ENCODE data around the gene FBXL19. TPM values are rescaled to one million over a fixed set of nuclear protein-coding genes. Genes with fewer than 3 reads are reported as not detected.
A peak's percentile ranks its signal among the peaks of the same experiment; 100 is the strongest.
"Not testable (repeated sequence)": the region's sequence is repeated elsewhere in the genome, so short reads cannot be mapped to it uniquely, and the experiment has no call there.

FBXL19 gene
- polyA plus RNA-seq, 1 donor from 2014 or later = 0.26 TPM

DNA sequence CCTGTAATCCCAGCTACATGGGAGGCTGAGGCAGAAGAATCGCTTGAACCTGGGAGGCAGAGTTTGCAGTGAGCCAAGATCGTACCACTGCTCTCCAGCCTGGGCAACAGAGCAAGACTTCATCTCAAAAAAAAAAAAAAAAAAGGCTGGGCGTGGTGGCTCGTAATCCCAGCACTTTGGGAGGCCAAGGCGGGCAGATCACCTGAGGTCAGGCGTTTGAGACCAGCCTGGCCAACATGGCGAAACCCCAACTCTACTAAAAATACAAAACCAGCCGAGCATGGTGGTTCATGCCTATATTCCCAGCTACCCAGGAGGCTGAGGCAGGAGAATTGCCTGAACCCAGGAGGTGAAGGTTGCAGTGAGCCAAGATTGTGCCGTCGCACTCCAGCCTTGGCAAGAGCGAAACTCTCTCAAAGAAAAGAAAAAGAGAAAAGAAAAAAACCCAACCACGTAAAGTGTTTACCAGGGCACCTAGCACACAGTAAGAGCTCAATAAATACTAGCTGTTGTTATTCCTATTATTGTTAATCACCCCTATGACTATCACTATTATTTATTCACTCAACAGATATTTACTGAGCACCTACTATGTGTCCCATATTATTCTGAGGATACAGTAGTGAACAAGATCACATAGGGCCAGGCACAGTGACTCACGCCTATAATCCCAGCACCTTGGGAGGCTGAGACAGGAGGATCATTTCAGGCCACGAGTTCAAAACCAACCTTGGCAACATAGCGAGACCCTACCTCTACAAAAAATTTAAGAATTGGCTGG lies 32.1 kb upstream of the FBXL19 start:
- H3K4me1 Mint-ChIP-seq = peaks cover 11 to 22% (median 20%) of the 10 kb centered on the region in 3 donors
- H3K36me3 Mint-ChIP-seq, H3K27me3 Mint-ChIP-seq, H3K27ac Mint-ChIP-seq, H3K9me3 Mint-ChIP-seq: not testable (repeated sequence)
- peak overlapping the region in 3 of 4 donors; percentile 23 to 71 (median 69) for H3K4me3 Mint-ChIP-seq

DNA sequence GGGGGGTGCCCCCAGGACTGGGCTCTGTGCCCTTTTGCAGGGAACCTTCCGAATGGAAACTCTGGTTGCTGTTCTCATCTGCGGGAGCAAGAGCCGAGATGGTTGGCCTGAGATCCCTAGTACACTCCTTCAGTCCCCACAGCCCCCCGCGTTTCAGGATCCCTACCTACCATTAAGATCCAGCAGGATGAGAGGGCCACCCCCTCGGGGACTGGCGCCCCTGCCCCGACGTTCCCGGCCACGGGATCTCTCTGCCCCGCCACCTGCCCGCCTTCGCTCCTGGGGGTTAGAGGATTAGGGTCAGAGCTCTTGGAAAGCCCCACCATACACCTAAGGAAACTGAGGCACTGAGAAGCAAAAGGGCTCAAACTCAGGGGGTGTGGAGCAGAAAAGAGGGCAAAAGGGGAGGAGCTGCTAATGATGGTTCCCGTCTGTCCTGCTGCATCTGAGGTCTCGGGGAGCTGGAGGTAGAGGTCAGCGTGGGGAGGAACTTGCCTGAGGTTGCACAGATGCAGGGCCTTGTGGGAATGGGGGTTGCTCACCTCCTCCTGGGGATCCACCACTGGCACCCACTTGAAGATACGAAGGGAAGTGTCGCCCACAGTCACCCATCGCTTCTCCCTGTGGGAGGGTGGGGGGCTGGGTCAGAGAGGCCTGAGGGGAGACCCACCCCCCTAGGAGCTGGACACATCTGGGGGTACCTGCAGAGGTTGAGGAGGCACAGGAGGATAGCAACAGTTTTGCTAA lies 30.5 kb upstream of the FBXL19 start:
- peaks cover 18 to 28% (median 25%) of the 10 kb centered on the region in 3 donors for H3K4me1 Mint-ChIP-seq
- no peaks in the 10 kb centered on the region for H3K27me3 Mint-ChIP-seq
- peak overlapping the region in 2 of 3 donors; percentile 47 to 76 for H3K27ac Mint-ChIP-seq
- H3K36me3 Mint-ChIP-seq = peaks cover 2% of the 10 kb centered on the region
- no peaks in the 10 kb centered on the region for H3K9me3 Mint-ChIP-seq
- peak overlapping the region; percentile 71 to 94 (median 86) for H3K4me3 Mint-ChIP-seq

DNA sequence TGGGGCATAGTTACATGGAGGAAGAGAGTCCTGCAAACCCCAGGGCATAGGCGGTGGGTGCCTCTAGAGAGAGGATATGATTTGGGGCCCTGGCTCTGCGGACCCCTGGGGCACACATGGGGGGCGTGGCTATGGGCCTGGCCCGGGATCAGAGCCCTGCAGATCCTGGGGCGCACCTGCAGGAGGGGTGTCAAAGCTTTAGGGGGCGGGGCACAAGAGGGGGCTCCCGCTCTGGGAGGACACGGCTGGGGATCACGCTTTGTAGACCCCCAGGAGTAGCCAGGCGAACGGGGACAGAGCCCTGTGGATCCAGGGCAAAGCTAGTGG lies 30.0 kb upstream of the FBXL19 start:
- Mint-ChIP-seq H3K4me1 (peaks cover 18 to 28% (median 25%) of the 10 kb centered on the region in 3 donors), H3K27me3 (no peaks in the 10 kb centered on the region)

DNA sequence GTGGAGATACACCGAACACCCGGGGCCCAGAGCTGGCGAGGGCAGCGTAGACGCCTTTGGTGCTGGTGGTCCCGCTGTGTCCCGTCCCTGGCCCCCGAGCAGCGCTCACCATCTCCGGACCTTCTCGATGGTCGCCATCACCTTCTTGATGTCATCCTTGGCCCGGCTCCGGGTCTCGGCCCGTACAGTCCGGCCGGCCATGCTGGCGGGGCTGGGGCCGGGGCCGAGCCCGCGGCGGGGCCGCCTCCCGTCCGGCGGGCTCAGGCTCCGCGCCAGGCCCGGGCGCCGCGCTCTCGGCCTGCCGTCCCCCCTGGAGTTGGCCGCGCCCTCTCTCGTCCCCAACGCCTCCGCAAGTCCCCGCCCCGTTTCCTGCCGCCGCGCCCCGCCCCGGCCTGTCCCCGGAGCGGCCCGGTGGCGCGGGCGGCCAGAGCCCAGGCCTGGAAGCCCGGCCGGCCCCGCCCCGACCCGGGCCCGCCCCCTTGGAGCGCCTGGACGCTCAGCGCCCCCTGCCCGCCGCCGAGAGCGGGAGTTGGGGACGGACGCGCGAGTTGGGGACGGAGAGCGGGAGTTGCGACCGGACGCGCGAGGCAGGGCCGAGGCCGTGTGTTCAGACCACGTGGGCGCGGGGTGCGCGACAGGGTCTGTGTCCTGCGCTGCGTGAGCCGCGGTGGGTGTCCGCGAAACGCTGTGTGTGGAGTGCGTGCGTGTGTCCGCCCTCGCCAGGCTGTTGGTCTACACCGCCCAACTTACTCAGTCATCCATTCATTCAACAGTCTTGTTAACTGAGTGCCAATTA lies 29.4 kb upstream of the FBXL19 start, which contains the start of gene BCL7C:
Gene BCL7C (minus strand): TSS at position 334 of the 796 bp plus-strand sequence. CDS start 133 bp downstream, at position 201.
- H3K27ac Mint-ChIP-seq = peak within 1 kb of the TSS in 2 of 3 donors; percentile 91 to 96
- no peaks in the 10 kb centered on the region for H3K27me3 Mint-ChIP-seq
- H3K9me3 Mint-ChIP-seq = no peaks in the 10 kb centered on the region
- peak within 1 kb of the TSS; percentile 71 to 94 (median 88) for H3K4me3 Mint-ChIP-seq
- peaks cover 2% of the 10 kb centered on the region for H3K36me3 Mint-ChIP-seq
- H3K4me1 Mint-ChIP-seq = peaks cover 18 to 25% (median 24%) of the 10 kb centered on the region in 3 donors

More for the DNA sequence above, 30.0 kb upstream of the FBXL19 start:
- Mint-ChIP-seq H3K27ac (peak overlapping the region in 1 of 3 donors; percentile 76), H3K9me3 (no peaks in the 10 kb centered on the region), H3K36me3 (peaks cover 2% of the 10 kb centered on the region), H3K4me3 (peak overlapping the region; percentile 71 to 94 (median 86))

DNA sequence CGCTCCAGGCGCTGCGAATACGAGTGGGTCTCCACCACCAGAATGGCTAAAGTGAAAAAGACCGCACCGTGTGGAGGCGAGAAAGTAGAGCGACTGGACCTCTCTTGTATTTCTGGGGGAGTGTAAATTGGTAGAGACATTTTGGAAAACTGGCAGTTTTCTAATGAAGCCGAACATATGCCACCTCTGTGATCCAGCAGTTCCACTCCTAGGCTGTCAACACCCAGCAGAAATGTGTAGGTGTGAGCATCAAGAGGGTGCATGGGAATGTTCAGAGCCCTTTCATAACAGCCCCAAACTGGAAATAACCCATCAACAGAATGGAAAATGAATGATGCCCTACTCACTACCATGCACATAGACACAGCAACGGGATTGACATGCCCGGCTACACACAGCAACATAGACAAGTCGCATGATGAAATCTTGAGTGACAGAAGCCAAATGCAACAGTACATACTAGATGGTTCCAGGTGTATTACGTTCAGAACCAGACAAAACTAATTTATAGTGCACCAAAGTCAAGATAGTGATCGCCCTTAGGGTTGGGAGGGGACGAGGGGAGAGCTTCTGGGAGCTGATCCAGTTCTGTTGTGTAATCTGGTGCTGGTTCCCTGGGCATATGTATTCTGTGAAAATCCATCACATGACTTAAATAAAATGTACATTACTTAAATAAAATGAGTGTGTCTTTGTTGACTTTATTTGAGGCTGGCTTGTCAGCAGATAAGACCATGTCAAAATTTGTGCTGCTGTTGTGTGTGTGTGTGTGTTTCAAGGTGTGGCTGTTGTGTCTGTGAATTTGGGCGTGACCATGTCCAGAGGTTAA lies 28.6 kb upstream of the FBXL19 start:
- Mint-ChIP-seq H3K4me3 (peak overlapping the region; percentile 66 to 93 (median 88)), H3K36me3 (peaks cover 2% of the 10 kb centered on the region), H3K4me1 (peaks cover 18 to 25% (median 24%) of the 10 kb centered on the region in 3 donors), H3K27ac (peak overlapping the region in 2 of 3 donors; percentile 91 to 96), H3K9me3 (no peaks in the 10 kb centered on the region), H3K27me3 (no peaks in the 10 kb centered on the region)

DNA sequence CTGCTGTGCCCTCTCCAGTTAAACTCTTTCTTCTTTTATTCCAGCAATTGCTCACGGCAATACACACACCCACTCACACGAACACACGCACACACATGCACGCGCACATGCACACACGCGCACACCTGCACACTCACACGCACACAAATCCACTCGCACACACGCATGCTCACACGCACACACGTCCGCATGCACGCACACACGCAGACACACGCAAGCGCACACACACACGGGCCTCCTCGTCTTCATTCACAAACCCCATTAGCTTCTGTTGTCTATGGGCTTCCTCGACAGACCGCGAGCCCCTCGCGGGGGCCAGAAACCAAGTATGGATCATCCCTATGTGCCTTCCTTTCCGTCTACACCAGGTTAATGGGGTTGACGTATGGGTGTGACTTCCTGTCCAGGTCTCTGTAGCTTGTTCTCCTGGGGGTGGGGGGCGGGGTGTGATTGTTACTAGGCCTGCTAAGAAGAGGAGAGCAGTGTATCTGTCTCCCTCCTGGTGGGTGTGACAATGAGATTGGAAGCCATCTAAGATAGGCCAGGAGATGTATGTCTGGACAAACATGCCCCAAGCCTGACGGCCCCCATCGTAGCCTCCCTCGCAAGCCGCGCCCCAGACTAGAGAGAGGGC lies 27.6 kb upstream of the FBXL19 start:
- Mint-ChIP-seq H3K27me3 (no peaks in the 10 kb centered on the region), H3K27ac (peak overlapping the region; percentile 60 to 96 (median 96)), H3K36me3 (peaks cover 2% of the 10 kb centered on the region), H3K4me3 (peak overlapping the region; percentile 41 to 87 (median 74)), H3K4me1 (peaks cover 18 to 25% (median 24%) of the 10 kb centered on the region in 3 donors), H3K9me3 (no peaks in the 10 kb centered on the region)

DNA sequence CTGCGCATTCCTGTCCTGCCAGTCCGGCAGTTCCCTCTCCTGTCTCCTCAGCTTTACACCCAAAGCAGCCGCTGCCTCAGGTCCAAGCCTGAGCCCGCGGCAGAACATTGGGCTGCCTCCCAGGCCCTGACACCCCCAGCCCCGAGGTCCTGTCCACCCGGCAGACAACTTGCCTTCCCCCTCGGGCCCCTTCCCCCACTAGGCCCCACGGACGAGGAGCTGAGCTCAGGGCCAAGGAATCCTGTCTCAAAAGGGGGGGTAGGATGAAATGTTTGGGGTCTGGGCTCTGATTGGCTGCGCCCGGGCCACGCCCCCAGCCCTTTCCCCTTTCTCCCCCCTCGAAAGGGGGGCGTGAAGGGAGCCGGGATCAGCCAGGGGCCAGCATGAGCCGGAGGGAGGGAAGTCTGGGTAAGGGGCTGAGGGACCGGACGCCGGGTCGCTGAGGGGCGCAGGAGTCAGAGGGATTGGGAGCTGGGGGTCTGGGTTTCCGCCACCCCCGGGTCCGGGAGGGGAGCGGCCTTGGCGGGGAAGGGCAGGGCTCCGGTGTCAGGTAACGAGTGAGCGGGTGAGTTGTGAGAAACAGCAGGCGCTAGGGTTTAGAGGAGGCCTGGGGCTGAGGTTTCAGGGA lies 27.0 kb upstream of the FBXL19 start, which contains the start of gene CTF1:
Gene CTF1 (plus strand): TSS at position 354 of the 628 bp plus-strand sequence. CDS start 30 bp downstream, at position 384.
- Mint-ChIP-seq H3K4me1 (peaks cover 18 to 27% (median 25%) of the 10 kb centered on the region in 3 donors), H3K27me3 (no peaks in the 10 kb centered on the region), H3K36me3 (no peaks in the 10 kb centered on the region), H3K27ac (peak within 1 kb of the TSS; percentile 96), H3K4me3 (peak within 1 kb of the TSS; percentile 65 to 94 (median 76)), H3K9me3 (no peaks in the 10 kb centered on the region)

DNA sequence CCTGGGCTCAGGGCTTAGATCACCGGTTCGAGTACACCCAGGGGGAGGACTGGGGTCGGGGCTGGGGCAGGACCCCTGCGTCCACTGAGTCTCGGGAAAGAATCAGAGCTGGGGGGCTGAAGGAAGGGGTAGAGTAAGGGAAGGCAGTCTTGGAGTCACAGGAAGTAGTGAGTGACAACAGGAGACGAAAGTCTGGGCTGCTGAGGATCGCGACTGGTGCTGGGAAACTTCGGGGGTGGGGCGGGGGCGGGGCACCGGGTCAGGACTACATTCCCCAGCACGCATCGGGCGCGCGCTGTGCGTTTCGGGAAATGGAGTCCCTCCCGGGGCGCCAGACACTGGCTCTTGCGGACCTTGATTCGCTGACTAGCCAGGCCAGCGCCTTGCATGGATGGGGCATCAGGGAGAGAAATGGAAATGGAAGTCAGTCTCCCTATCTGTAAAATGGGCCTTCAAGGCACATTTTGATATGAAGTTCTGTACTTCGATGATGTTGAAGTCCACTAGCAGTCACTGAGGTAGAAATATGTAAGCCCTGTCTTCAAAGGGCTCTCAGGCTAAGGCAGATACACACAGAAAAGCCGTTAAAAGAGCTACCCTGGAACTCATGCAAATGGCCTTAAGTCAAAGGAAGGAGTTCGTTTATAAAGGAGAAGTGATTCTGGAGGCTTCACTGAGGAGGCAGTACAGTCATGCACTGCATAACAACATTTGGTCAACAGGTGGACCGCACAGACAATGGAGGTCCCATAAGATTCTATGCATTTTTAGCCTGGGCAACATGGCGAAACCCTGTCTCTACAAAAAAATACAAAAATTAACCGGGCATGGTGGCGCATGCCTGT lies 26.3 kb upstream of the FBXL19 start:
- Mint-ChIP-seq H3K4me3 (peak overlapping the region; percentile 65 to 94 (median 76)), H3K27me3 (no peaks in the 10 kb centered on the region), H3K4me1 (peaks cover 18 to 29% (median 23%) of the 10 kb centered on the region in 3 donors), H3K27ac (peak overlapping the region; percentile 96), H3K9me3 (no peaks in the 10 kb centered on the region), H3K36me3 (no peaks in the 10 kb centered on the region)

DNA sequence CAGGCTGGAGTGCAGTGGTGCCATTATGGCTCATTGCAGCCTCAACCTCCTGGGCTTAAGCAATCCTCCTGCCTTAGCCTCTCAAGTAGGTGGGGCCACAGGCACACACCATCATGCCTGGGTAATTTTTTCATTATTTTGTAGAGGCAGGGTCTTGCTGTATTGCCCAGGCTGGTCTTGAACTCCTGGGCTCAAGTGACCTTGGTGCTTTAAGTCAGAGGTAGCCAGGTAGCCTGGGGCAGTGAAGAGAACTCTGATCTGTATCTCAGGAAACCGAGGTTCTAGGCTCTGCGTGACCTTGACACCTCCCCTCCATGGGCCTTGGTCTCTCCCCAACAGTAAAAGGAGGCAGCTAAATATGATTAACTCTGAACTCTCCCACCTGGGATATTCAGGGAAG lies 23.6 kb upstream of the FBXL19 start:
- no peak overlapping the region for H3K27ac Mint-ChIP-seq
- peaks cover 23 to 28% (median 24%) of the 10 kb centered on the region in 3 donors for H3K4me1 Mint-ChIP-seq
- no peaks in the 10 kb centered on the region for H3K9me3 Mint-ChIP-seq
- peaks cover 2% of the 10 kb centered on the region for H3K36me3 Mint-ChIP-seq
- peak overlapping the region; percentile 16 to 60 (median 43) for H3K4me3 Mint-ChIP-seq
- no peaks in the 10 kb centered on the region for H3K27me3 Mint-ChIP-seq

DNA sequence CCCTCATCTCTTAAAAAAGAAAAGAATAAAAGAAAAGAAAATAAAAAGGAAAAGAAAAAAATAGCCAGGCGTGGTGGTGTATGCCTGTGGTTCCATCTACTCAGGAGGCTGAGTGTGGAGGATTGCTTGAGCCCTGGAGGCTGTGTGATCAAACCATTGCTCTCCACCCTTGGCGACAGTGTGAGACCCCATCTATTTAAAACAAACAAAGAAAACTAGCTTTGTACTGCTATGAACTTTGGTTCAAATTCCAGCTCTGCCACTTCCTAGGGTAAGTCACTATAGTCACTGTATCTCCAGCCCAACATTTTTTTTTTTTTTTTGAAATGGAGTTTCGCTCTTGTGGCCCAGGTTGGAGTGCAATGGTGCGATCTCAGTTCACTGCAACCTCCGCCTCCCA lies 22.8 kb upstream of the FBXL19 start:
- Mint-ChIP-seq H3K9me3 (no peaks in the 10 kb centered on the region), H3K4me3 (peak overlapping the region in 1 of 4 donors; percentile 86), H3K4me1 (peaks cover 20 to 25% (median 21%) of the 10 kb centered on the region in 3 donors), H3K27ac (peak overlapping the region in 1 of 3 donors; percentile 83), H3K36me3 (peaks cover 2% of the 10 kb centered on the region), H3K27me3 (no peaks in the 10 kb centered on the region)

DNA sequence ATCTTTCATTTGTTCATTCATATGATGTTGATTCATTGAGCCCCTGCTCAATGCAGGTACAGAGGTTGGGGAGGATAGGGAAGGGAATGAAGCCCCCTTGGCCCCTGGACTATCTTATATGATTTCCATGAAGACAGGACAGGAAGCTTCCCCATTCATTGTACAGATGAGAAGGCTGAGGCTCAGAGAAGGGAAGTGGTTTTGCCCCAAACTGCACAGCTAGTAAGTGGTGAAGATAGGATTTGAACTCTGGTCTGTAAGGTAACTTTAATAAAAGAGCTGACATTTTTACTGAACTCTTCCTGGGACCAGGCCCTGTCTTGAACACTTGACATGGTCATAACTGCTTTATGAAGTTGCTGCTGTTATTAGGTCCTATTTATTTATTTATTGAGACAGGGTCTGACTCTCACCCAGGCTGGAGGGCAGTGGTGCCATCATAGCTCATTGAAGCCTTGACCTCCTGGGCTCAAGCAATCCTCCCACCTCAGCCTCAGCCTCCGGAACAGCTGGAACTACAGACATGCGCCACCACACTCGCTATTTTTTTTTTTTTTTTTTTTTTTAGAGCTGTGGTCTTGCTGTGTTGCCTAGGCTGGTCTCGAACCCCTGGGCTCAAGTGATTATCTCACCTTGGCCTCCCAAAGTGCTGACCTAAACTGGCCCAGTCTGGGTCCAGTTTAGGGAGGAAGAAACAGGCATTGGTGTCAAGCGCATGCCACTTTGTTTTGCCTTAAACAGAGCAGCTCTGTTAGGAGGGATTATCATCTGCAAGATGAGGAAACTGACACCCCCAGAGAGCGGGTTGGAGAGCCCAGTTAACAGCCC lies 22.0 kb upstream of the FBXL19 start:
- Mint-ChIP-seq H3K27me3 (no peaks in the 10 kb centered on the region), H3K36me3 (peaks cover 2% of the 10 kb centered on the region), H3K9me3 (no peaks in the 10 kb centered on the region), H3K4me1 (peaks cover 18 to 21% (median 20%) of the 10 kb centered on the region in 3 donors), H3K27ac (peak overlapping the region in 2 of 3 donors; percentile 39 to 83), H3K4me3 (peak overlapping the region; percentile 74 to 88 (median 86))
